HL-60 (cell line): ENCODE measurements around the gene NFIB.

Experiments used
- DNase-seq, 2 experiments: peaks; one replicate each; pipeline ENCODE4 v3.0.0-alpha.2; 2010 to 2020; ENCODE audit warnings: low read depth in 1 of 2, low spot score in 1 of 2
- H3K27ac ChIP-seq: fragments of 250-450 bp; sonication (Bioruptor Pico); replicated peaks from 2 replicates; pipeline ENCODE4 v1.5.1; 2020; ENCODE audit warnings: mild to moderate bottlenecking, moderate library complexity
- H3K27me3 ChIP-seq: fragments of 250-450 bp; sonication (Bioruptor Pico); 2 replicates; pipeline ENCODE4 v1.5.1; 2021; ENCODE audit warnings: mild to moderate bottlenecking, moderate library complexity; ENCODE audit not compliant: insufficient read depth, poor library complexity, severe bottlenecking
- H3K4me3 ChIP-seq: replicated peaks from 2 replicates; pipeline ENCODE4 v1.5.1; 2011; ENCODE audit warnings: mild to moderate bottlenecking, control low read depth, low read length; ENCODE audit not compliant: insufficient read depth
- CTCF ChIP-seq: IDR thresholded peaks from one replicate; pipeline ENCODE4 v1.5.1; 2011; ENCODE audit warnings: low read length, control low read depth, inconsistent platforms; ENCODE audit not compliant: insufficient read depth
- GABPA ChIP-seq: IDR thresholded peaks from 2 replicates; pipeline ENCODE4 v1.6.1; 2012; ENCODE audit warnings: low read depth
- POLR2AphosphoS5 ChIP-seq: IDR thresholded peaks from 2 replicates; pipeline ENCODE4 v1.6.1; 2012; ENCODE audit warnings: low read depth
- SPI1 ChIP-seq: IDR thresholded peaks from 2 replicates; pipeline ENCODE4 v1.6.1; 2012; ENCODE audit warnings: low read depth, mild to moderate bottlenecking, borderline replicate concordance
- TF ChIP-seq, protein P1 (sequence below): IDR thresholded peaks from 2 replicates; pipeline ENCODE4 v1.6.1; 2012; ENCODE audit warnings: low read depth; ENCODE audit not compliant: insufficient replicate concordance

Gene NFIB

DNA sequence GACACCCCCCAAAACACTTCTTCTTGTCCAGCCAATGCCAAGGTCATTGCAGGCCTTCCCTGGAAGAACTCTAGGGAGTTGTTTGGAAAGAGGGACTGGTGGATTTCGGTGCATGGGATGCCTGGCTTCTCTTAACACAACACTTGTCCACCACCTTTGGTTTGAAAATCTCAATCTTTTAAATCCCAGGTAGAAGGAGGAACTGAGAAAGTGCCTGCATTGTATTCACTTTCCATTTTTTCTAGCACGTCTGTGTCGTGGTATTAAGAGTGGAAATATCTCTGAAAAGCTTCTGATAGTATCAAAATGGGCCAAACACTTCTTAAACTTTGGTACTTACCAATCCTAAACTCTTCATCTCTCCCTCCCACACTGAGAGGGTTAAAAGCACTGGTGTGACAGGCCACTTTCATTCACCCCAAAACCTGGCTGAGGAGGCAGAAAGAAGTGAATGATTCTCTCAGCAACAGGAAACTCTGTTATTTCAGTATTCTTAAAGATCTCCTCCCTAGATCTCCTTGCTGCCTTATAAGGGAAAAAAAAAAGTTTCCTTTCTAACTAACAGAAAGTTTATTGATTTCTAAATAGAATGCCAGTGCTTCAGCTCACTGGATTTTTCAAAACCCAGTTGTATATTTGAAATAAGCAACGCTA, 3.9 kb upstream of the NFIB start:
- no peak for DNase-seq
- Histone ChIP-seq H3K27me3 (no peaks in the 10 kb centered on the region), H3K4me3 (no peak overlapping the region), H3K27ac (no peak overlapping the region)
- TF ChIP-seq GABPA (no peak), POLR2AphosphoS5 (no peak), SPI1 (no peak), CTCF (no peak)
- TF ChIP-seq, protein P1, sequence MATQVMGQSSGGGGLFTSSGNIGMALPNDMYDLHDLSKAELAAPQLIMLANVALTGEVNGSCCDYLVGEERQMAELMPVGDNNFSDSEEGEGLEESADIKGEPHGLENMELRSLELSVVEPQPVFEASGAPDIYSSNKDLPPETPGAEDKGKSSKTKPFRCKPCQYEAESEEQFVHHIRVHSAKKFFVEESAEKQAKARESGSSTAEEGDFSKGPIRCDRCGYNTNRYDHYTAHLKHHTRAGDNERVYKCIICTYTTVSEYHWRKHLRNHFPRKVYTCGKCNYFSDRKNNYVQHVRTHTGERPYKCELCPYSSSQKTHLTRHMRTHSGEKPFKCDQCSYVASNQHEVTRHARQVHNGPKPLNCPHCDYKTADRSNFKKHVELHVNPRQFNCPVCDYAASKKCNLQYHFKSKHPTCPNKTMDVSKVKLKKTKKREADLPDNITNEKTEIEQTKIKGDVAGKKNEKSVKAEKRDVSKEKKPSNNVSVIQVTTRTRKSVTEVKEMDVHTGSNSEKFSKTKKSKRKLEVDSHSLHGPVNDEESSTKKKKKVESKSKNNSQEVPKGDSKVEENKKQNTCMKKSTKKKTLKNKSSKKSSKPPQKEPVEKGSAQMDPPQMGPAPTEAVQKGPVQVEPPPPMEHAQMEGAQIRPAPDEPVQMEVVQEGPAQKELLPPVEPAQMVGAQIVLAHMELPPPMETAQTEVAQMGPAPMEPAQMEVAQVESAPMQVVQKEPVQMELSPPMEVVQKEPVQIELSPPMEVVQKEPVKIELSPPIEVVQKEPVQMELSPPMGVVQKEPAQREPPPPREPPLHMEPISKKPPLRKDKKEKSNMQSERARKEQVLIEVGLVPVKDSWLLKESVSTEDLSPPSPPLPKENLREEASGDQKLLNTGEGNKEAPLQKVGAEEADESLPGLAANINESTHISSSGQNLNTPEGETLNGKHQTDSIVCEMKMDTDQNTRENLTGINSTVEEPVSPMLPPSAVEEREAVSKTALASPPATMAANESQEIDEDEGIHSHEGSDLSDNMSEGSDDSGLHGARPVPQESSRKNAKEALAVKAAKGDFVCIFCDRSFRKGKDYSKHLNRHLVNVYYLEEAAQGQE = no peak

GRCh38 chr9:14316602-14317300, 2.8 kb upstream of the NFIB start:
- Histone ChIP-seq H3K4me3 (no peak overlapping the region), H3K27me3 (no peaks in the 10 kb centered on the region), H3K27ac (no peak overlapping the region)
- DNase-seq = no peak
- no peak for TF ChIP-seq CTCF
- TF ChIP-seq, protein P1 = no peak
- no peak for TF ChIP-seq GABPA
- TF ChIP-seq POLR2AphosphoS5 = no peak
- no peak for TF ChIP-seq SPI1

- Histone ChIP-seq H3K4me3 (no peak overlapping the region), H3K27ac (no peak overlapping the region), H3K27me3 (no peaks in the 10 kb centered on the region)
- TF ChIP-seq, protein P1 = no peak
- TF ChIP-seq POLR2AphosphoS5 (no peak), CTCF (no peak), GABPA (no peak), SPI1 (no peak)
- DNase-seq = no peak
Observed at GRCh38 chr9:14315875-14316601, 2.1 kb upstream of the NFIB start.
